Effector memory CD8-positive, alpha-beta T cell (primary cell): Measurements from ENCODE around the gene SRC.

ENCODE experiments used
- ATAC-seq: fragments of 150-1000 bp; cut with Tn5 transposase; replicated peaks from 2 replicates; pipeline ENCODE4 v1.10.0; 2021; ENCODE audit warnings: mild to moderate bottlenecking, moderate library complexity
- DNase-seq, 3 experiments: peaks; one replicate each; pipeline ENCODE4 v3.0.0; 2021
- H3K27ac Mint-ChIP-seq, 2 donors: one replicate each; pipeline ENCODE4 v1.8.0; 2022; ENCODE audit warnings: mild to moderate bottlenecking in 2 of 2, mixed read lengths in 2 of 2, moderate library complexity in 2 of 2
- H3K27me3 Mint-ChIP-seq, 2 donors: one replicate each; pipeline ENCODE4 v1.8.0; 2022; ENCODE audit warnings: mixed read lengths in 2 of 2
- H3K36me3 Mint-ChIP-seq: one replicate; pipeline ENCODE4 v1.8.0; 2022; ENCODE audit warnings: mild to moderate bottlenecking, moderate library complexity, mixed read lengths; ENCODE audit not compliant: insufficient read depth
- H3K4me1 Mint-ChIP-seq, 2 donors: one replicate each; pipeline ENCODE4 v1.8.0; 2022; ENCODE audit warnings: low read depth in 2 of 2, mixed read lengths in 2 of 2
- H3K4me3 Mint-ChIP-seq, 2 donors: one replicate each; pipeline ENCODE4 v1.8.0; 2022; ENCODE audit warnings: mild to moderate bottlenecking in 2 of 2, mixed read lengths in 2 of 2, moderate library complexity in 2 of 2
- H3K9me3 Mint-ChIP-seq, 2 donors: one replicate each; pipeline ENCODE4 v1.8.0; 2022; ENCODE audit warnings: mixed read lengths in 2 of 2

Gene SRC

GRCh38 chr20:37344506-37345338 is 1.2 kb upstream of the SRC start:
- no peaks in the 10 kb centered on the region for H3K36me3 Mint-ChIP-seq
- H3K27me3 Mint-ChIP-seq: no peaks in the 10 kb centered on the region
- peak overlapping the region; percentile 78 to 83 for H3K4me3 Mint-ChIP-seq
- H3K4me1 Mint-ChIP-seq: peaks cover 8 to 17% of the 10 kb centered on the region in 2 donors
- peak overlapping the region; percentile 56 to 63 for H3K27ac Mint-ChIP-seq
- no peak for ATAC-seq
- H3K9me3 Mint-ChIP-seq: no peaks in the 10 kb centered on the region
- DNase-seq: no peak

- DNase-seq (no peak), ATAC-seq (peak; percentile 25)
- no peaks in the 10 kb centered on the region for H3K36me3 Mint-ChIP-seq
- H3K27me3 Mint-ChIP-seq: no peaks in the 10 kb centered on the region
- H3K4me1 Mint-ChIP-seq: peaks cover 8 to 18% of the 10 kb centered on the region in 2 donors
- H3K9me3 Mint-ChIP-seq: no peaks in the 10 kb centered on the region
- no peak overlapping the region for H3K27ac Mint-ChIP-seq
- peak overlapping the region; percentile 78 to 83 for H3K4me3 Mint-ChIP-seq
Measured at GRCh38 chr20:37346236-37346534, 245 bp downstream of the SRC start.

- Mint-ChIP-seq H3K27me3 (no peaks in the 10 kb centered on the region), H3K4me1 (peaks cover 8 to 20% of the 10 kb centered on the region in 2 donors), H3K9me3 (no peaks in the 10 kb centered on the region), H3K36me3 (no peaks in the 10 kb centered on the region), H3K27ac (peak overlapping the region in 1 of 2 donors; percentile 41), H3K4me3 (peak overlapping the region; percentile 31 to 58)
- DNase-seq: no peak
- ATAC-seq: no peak
Measured at GRCh38 chr20:37346535-37347346, 801 bp downstream of the SRC start.

- Mint-ChIP-seq H3K9me3 (no peaks in the 10 kb centered on the region), H3K36me3 (no peaks in the 10 kb centered on the region), H3K4me1 (peaks cover 8 to 20% of the 10 kb centered on the region in 2 donors), H3K4me3 (peak overlapping the region; percentile 31 to 58), H3K27me3 (no peaks in the 10 kb centered on the region), H3K27ac (peak overlapping the region in 1 of 2 donors; percentile 41)
- ATAC-seq (no peak), DNase-seq (no peak)
Measured at GRCh38 chr20:37347347-37347823, 1.4 kb downstream of the SRC start.

- Mint-ChIP-seq H3K27ac (peak overlapping the region; percentile 3 to 41), H3K4me1 (peaks cover 8 to 20% of the 10 kb centered on the region in 2 donors), H3K36me3 (no peaks in the 10 kb centered on the region), H3K9me3 (no peaks in the 10 kb centered on the region), H3K27me3 (no peaks in the 10 kb centered on the region), H3K4me3 (peak overlapping the region; percentile 31 to 58)
- DNase-seq (no peak), ATAC-seq (no peak)
Measured at GRCh38 chr20:37347891-37348791, 2.2 kb downstream of the SRC start.

- Mint-ChIP-seq H3K27me3 (no peaks in the 10 kb centered on the region), H3K27ac (peak overlapping the region in 1 of 2 donors; percentile 3), H3K9me3 (no peaks in the 10 kb centered on the region), H3K4me3 (no peak overlapping the region), H3K36me3 (no peaks in the 10 kb centered on the region), H3K4me1 (peaks cover 5 to 17% of the 10 kb centered on the region in 2 donors)
- no peak for DNase-seq
- no peak for ATAC-seq
Measured at GRCh38 chr20:37348792-37349516, 3.0 kb downstream of the SRC start.

GRCh38 chr20:37349517-37350491 is 3.9 kb downstream of the SRC start:
- Mint-ChIP-seq H3K9me3 (no peaks in the 10 kb centered on the region), H3K27me3 (no peaks in the 10 kb centered on the region), H3K4me3 (no peak overlapping the region), H3K36me3 (no peaks in the 10 kb centered on the region), H3K4me1 (peaks cover 5 to 17% of the 10 kb centered on the region in 2 donors), H3K27ac (peak overlapping the region in 1 of 2 donors; percentile 76)
- no peak for ATAC-seq
- no peak for DNase-seq

GRCh38 chr20:37350649-37351574 is 5.0 kb downstream of the SRC start:
- Mint-ChIP-seq H3K36me3 (no peaks in the 10 kb centered on the region), H3K9me3 (no peaks in the 10 kb centered on the region), H3K4me3 (no peak overlapping the region), H3K27me3 (no peaks in the 10 kb centered on the region), H3K27ac (peak overlapping the region; percentile 49 to 76), H3K4me1 (peaks cover 12 to 15% of the 10 kb centered on the region in 2 donors)
- no peak for ATAC-seq
- DNase-seq: no peak

- no peaks in the 10 kb centered on the region for H3K27me3 Mint-ChIP-seq
- ATAC-seq (no peak), DNase-seq (no peak)
- no peak overlapping the region for H3K4me3 Mint-ChIP-seq
- H3K27ac Mint-ChIP-seq: peak overlapping the region in 1 of 2 donors; percentile 33
- H3K9me3 Mint-ChIP-seq: no peaks in the 10 kb centered on the region
- H3K36me3 Mint-ChIP-seq: no peaks in the 10 kb centered on the region
- peaks cover 16 to 18% of the 10 kb centered on the region in 2 donors for H3K4me1 Mint-ChIP-seq
Measured at GRCh38 chr20:37351689-37352607, 6.0 kb downstream of the SRC start.

GRCh38 chr20:37352608-37352980 is 6.7 kb downstream of the SRC start:
- Mint-ChIP-seq H3K36me3 (no peaks in the 10 kb centered on the region), H3K27ac (no peak overlapping the region), H3K4me3 (no peak overlapping the region), H3K9me3 (no peaks in the 10 kb centered on the region), H3K27me3 (no peaks in the 10 kb centered on the region), H3K4me1 (peaks cover 13 to 19% of the 10 kb centered on the region in 2 donors)
- DNase-seq: no peak
- no peak for ATAC-seq
